SK-N-SH (cell line): Measurements from ENCODE around the gene ARPC5. TPM values are rescaled to one million over a fixed set of nuclear protein-coding genes. Genes with fewer than 3 reads are reported as not detected.

Experiments used
- CTCF ChIA-PET: fragments of 300-600, 350-600 bp; formaldehyde crosslinking; extraction: SDS; loops from one replicate; lab custom pipeline; 2021; lab: Yijun Ruan, JAX
- POLR2A ChIA-PET: fragments of 350-600 bp; sonication (Branson Sonifier 250); formaldehyde crosslinking; extraction: SDS; loops from one replicate; lab custom pipeline; 2020; ENCODE audit warnings: antibody characterized with exemption, inconsistent platforms; lab: Yijun Ruan, JAX
- DNase-seq: peaks from one replicate; pipeline ENCODE4 v3.0.0; 2012
- H2AFZ ChIP-seq: fragments of 200-600 bp; sonication (generic); 2 replicates; pipeline ENCODE4 v1.8.1; 2016; ENCODE audit warnings: antibody characterized with exemption, mild to moderate bottlenecking, low read depth
- H3F3A ChIP-seq: fragments of 200-600 bp; sonication (generic); replicated peaks from 2 replicates; pipeline ENCODE3; 2016; ENCODE audit warnings: antibody characterized with exemption, mild to moderate bottlenecking; ENCODE audit not compliant: insufficient read depth
- H3K27ac ChIP-seq, 2 experiments: fragments of 200-500 bp in 1 of 2; fragments of 200-600 bp in 1 of 2; sonication (Bioruptor generic) in 1 of 2; sonication (generic), shearing (Covaris generic) in 1 of 2; 2 replicates each; pipeline versions ENCODE4 v1.5.1 to v1.6.1; 2014 to 2016; ENCODE audit warnings: low read depth in 2 of 2, inconsistent platforms in 1 of 2, low read length in 1 of 2, mild to moderate bottlenecking in 1 of 2, mixed read lengths in 1 of 2
- H3K27me3 ChIP-seq: fragments of 200-600 bp; sonication (generic), shearing (Covaris generic); 2 replicates; pipeline ENCODE4 v1.6.1; 2016; ENCODE audit warnings: mixed run types; ENCODE audit not compliant: insufficient read depth
- H3K36me3 ChIP-seq, 2 experiments: fragments of 200-500 bp in 1 of 2; fragments of 200-600 bp in 1 of 2; sonication (Bioruptor generic) in 1 of 2; sonication (generic) in 1 of 2; replicated peaks in 1 of 2; 2 replicates each; pipeline versions ENCODE3 to v1.5.1; 2014 to 2016; ENCODE audit warnings: low read length in 1 of 2, mild to moderate bottlenecking in 1 of 2; ENCODE audit not compliant: insufficient read depth in 2 of 2, control insufficient read depth in 1 of 2
- H3K4me1 ChIP-seq, 2 experiments: fragments of 200-500 bp in 1 of 2; fragments of 200-600 bp in 1 of 2; sonication (Bioruptor generic) in 1 of 2; sonication (generic), shearing (Covaris generic) in 1 of 2; 2 replicates each; pipeline versions ENCODE4 v1.5.1 to v1.6.1; 2014 to 2016; ENCODE audit warnings: low read depth in 1 of 2, low read length in 1 of 2, mixed run types in 1 of 2; ENCODE audit not compliant: insufficient read depth in 2 of 2, control insufficient read depth in 1 of 2
- H3K4me2 ChIP-seq: fragments of 200-600 bp; sonication (generic), shearing (Covaris generic); 2 replicates; pipeline ENCODE4 v1.6.1; 2017; ENCODE audit warnings: mixed run types
- H3K4me3 ChIP-seq, 2 experiments: fragments of 200-500 bp in 1 of 2; fragments of 200-600 bp in 1 of 2; sonication (Bioruptor generic) in 1 of 2; sonication (generic), shearing (Covaris generic) in 1 of 2; 2 replicates each; pipeline versions ENCODE4 v1.5.1 to v1.8.1; 2014 to 2016; ENCODE audit warnings: low read depth in 2 of 2, inconsistent platforms in 1 of 2, low read length in 1 of 2, mild to moderate bottlenecking in 1 of 2, mixed read lengths in 1 of 2, moderate library complexity in 1 of 2
- H3K79me2 ChIP-seq: fragments of 200-600 bp; sonication (generic); 2 replicates; pipeline ENCODE4 v1.8.1; 2017; ENCODE audit warnings: mild to moderate bottlenecking; ENCODE audit not compliant: insufficient read depth
- H3K9ac ChIP-seq: fragments of 200-600 bp; sonication (generic); 2 replicates; pipeline ENCODE4 v1.6.1; 2017; ENCODE audit warnings: mixed run types
- H3K9me2 ChIP-seq: fragments of 200-600 bp; sonication (generic); 2 replicates; pipeline ENCODE4 v1.6.1; 2017; ENCODE audit warnings: mixed run types
- H3K9me3 ChIP-seq: fragments of 200-600 bp; sonication (generic); 2 replicates; pipeline ENCODE4 v1.6.1; 2017; ENCODE audit warnings: mixed run types, mild to moderate bottlenecking, moderate library complexity
- H4K20me1 ChIP-seq: fragments of 200-600 bp; sonication (generic); 2 replicates; pipeline ENCODE4 v1.6.1; 2017; ENCODE audit warnings: mild to moderate bottlenecking, mixed run types; ENCODE audit not compliant: insufficient read depth
- CHD2 ChIP-seq: fragments of 150-350 bp; IDR thresholded peaks from 2 replicates; pipeline ENCODE4 v1.6.1; 2018; ENCODE audit warnings: low read length; ENCODE audit not compliant: partially characterized antibody
- EZH2phosphoT487 ChIP-seq: fragments of 200-600 bp; sonication (generic); IDR thresholded peaks from 2 replicates; pipeline ENCODE4 v1.6.1; 2017; ENCODE audit warnings: low read depth, mixed run types, mild to moderate bottlenecking, antibody characterized with exemption, moderate library complexity, borderline replicate concordance
- FOXJ3 ChIP-seq: sonication (generic); formaldehyde crosslinking; IDR thresholded peaks from 2 replicates; pipeline ENCODE4 v1.5.1; 2020; ENCODE audit warnings: mild to moderate bottlenecking, missing genetic modification reagents
- FOXM1 ChIP-seq: IDR thresholded peaks from 2 replicates; pipeline ENCODE4 v1.4.0; 2012; ENCODE audit warnings: low read depth, mild to moderate bottlenecking
- GABPA ChIP-seq: IDR thresholded peaks from 2 replicates; pipeline ENCODE4 v1.4.0; 2012; ENCODE audit warnings: low read depth, mild to moderate bottlenecking
- GATA2 ChIP-seq: sonication (generic); formaldehyde crosslinking; IDR thresholded peaks from 2 replicates; pipeline ENCODE4 v1.5.0; 2020; ENCODE audit warnings: mild to moderate bottlenecking, missing genetic modification reagents
- JUND ChIP-seq: IDR thresholded peaks from 2 replicates; pipeline ENCODE4 v1.4.0; 2012
- MXI1 ChIP-seq: IDR thresholded peaks from 2 replicates; pipeline ENCODE4 v1.6.1; 2012; ENCODE audit warnings: mild to moderate bottlenecking, low read depth, low read length, improper control_type of control experiment
- NFIC ChIP-seq: IDR thresholded peaks from 2 replicates; pipeline ENCODE4 v1.4.0; 2012; ENCODE audit warnings: borderline replicate concordance
- NRF1 ChIP-seq: IDR thresholded peaks from 2 replicates; pipeline ENCODE4 v1.6.1; 2012; ENCODE audit warnings: low read depth, mild to moderate bottlenecking, low read length
- POLR2AphosphoS5 ChIP-seq: IDR thresholded peaks from 2 replicates; pipeline ENCODE4 v1.6.1; 2012; ENCODE audit warnings: low read depth, low read length
- SIN3A ChIP-seq: IDR thresholded peaks from 2 replicates; pipeline ENCODE4 v1.6.1; 2012; ENCODE audit warnings: low read depth, mild to moderate bottlenecking, low read length, moderate library complexity, borderline replicate concordance
- SMC3 ChIP-seq: IDR thresholded peaks from 2 replicates; pipeline ENCODE4 v1.6.1; 2012; ENCODE audit warnings: low read depth, low read length, improper control_type of control experiment
- TAF1 ChIP-seq: IDR thresholded peaks from 2 replicates; pipeline ENCODE4 v1.6.1; 2012; ENCODE audit warnings: low read depth, mild to moderate bottlenecking, low read length, moderate library complexity, borderline replicate concordance
- TCF12 ChIP-seq: IDR thresholded peaks from 2 replicates; pipeline ENCODE4 v1.4.0; 2012
- TEAD4 ChIP-seq: IDR thresholded peaks from 2 replicates; pipeline ENCODE4 v1.4.0; 2012; ENCODE audit warnings: mild to moderate bottlenecking, borderline replicate concordance; ENCODE audit not compliant: insufficient read depth
- YY1 ChIP-seq: IDR thresholded peaks from 2 replicates; pipeline ENCODE4 v1.4.0; 2012; ENCODE audit warnings: low read depth, mild to moderate bottlenecking
- WGBS: methylation state at CpG from one replicate; pipeline ENCODE4 v1.1.6; 2017; ENCODE audit warnings: low lambda C conversion rate; 5-methylcytosine and 5-hydroxymethylcytosine counted together
- polyA plus RNA-seq, 3 experiments: library from polyadenylated mRNA; depleted of rRNA; stranded (reverse); fragments of >200 nt; gene quantifications; 2 replicates each; pipeline ENCODE4 v1.2.3, GENCODE V29; 2012
- TF ChIP-seq, protein P1 (sequence below): IDR thresholded peaks from 2 replicates; pipeline ENCODE4 v1.4.0; 2012; ENCODE audit warnings: low read depth
- TF ChIP-seq, protein P2 (sequence below): fragments of 200-600 bp; sonication (generic); IDR thresholded peaks from 2 replicates; pipeline ENCODE4 v1.6.1; 2017; ENCODE audit warnings: antibody characterized with exemption, mild to moderate bottlenecking, moderate library complexity
- TF ChIP-seq, protein P3 (sequence below): fragments of 150-350 bp; IDR thresholded peaks from 2 replicates; pipeline ENCODE4 v1.6.1; 2017; ENCODE audit warnings: antibody characterized with exemption, low read length, low read depth, borderline replicate concordance

Gene ARPC5
- polyA plus RNA-seq, 1 of the 3 experiments (the other 2 are of a cell fraction) = 66.8 TPM

DNA sequence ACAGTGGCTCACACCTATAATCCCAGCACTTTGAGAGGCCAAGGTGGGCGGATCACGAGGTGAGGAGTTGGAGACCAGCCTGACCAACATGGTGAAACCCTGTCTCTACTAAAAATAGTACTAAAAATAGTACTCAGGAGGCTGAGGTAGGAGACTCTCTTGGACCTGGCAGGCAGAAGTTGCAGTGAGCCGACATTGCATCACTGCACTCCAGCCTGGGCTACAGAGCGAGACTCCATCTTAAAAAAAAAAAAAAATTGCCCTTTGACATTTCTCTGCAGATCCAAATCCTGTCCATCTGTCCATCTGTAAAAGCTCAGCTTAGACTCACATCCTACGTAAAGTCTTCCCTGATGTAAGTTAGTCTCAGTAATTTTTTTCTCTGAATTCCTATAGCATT lies 39.1 kb downstream of the ARPC5 start:
- 92% methylated on average over 5 of the region's 5 CpGs for WGBS
- ChIA-PET CTCF (no interaction called here), POLR2A (no interaction called here)
- H3K79me2 ChIP-seq = no peaks in the 10 kb centered on the region
- H3K9me3 ChIP-seq = no peaks in the 10 kb centered on the region
- no peaks in the 10 kb centered on the region for H4K20me1 ChIP-seq
- DNase-seq = no peak
- no peak overlapping the region for H3K9ac ChIP-seq
- H3K9me2 ChIP-seq = no peaks in the 10 kb centered on the region
- H3F3A ChIP-seq = peaks cover 8% of the 10 kb centered on the region
- H3K36me3 ChIP-seq = no peaks in the 10 kb centered on the region
- no peak overlapping the region for H3K4me2 ChIP-seq
- no peak overlapping the region for H3K4me3 ChIP-seq
- TF ChIP-seq TAF1 (no peak), JUND (no peak), NRF1 (no peak), POLR2AphosphoS5 (no peak), GABPA (no peak), FOXM1 (no peak), FOXJ3 (no peak), SIN3A (no peak), TEAD4 (no peak), MXI1 (no peak), CHD2 (no peak), GATA2 (CRISPR knock-in tag) (no peak), TCF12 (no peak), NFIC (no peak)
- TF ChIP-seq, protein P1, sequence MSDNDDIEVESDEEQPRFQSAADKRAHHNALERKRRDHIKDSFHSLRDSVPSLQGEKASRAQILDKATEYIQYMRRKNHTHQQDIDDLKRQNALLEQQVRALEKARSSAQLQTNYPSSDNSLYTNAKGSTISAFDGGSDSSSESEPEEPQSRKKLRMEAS = no peak
- TF ChIP-seq, protein P2, sequence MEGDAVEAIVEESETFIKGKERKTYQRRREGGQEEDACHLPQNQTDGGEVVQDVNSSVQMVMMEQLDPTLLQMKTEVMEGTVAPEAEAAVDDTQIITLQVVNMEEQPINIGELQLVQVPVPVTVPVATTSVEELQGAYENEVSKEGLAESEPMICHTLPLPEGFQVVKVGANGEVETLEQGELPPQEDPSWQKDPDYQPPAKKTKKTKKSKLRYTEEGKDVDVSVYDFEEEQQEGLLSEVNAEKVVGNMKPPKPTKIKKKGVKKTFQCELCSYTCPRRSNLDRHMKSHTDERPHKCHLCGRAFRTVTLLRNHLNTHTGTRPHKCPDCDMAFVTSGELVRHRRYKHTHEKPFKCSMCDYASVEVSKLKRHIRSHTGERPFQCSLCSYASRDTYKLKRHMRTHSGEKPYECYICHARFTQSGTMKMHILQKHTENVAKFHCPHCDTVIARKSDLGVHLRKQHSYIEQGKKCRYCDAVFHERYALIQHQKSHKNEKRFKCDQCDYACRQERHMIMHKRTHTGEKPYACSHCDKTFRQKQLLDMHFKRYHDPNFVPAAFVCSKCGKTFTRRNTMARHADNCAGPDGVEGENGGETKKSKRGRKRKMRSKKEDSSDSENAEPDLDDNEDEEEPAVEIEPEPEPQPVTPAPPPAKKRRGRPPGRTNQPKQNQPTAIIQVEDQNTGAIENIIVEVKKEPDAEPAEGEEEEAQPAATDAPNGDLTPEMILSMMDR = no peak
- H3K4me1 ChIP-seq = peaks cover 0 to 6% of the 10 kb centered on the region in 2 experiments; a peak in 1 of 4 replicates
- no peaks in the 10 kb centered on the region for H3K27me3 ChIP-seq
- H2AFZ ChIP-seq = no peak overlapping the region
- no peak overlapping the region for H3K27ac ChIP-seq

DNA sequence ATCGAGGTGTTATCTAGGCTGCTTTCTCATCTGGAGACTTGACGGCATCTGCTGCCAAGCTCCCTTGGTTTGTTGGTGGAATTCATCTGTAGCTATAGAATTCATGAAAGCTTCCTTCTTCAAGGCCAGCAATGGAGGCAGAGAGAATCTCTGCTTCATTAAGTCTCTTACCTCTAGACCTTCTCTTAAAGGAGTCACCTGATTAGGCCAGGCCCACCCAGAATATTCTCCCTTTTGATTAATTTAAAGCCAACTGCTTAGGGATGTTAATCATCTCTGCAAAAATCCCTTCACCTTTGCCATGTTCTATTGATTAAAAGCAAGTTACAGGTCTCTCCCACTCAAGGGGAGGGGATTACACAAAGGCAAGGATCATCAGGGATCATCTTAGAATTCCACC lies 40.0 kb downstream of the ARPC5 start:
- no peak for DNase-seq
- H3K27ac ChIP-seq = no peak overlapping the region
- H3K4me2 ChIP-seq = no peak overlapping the region
- peaks cover 0 to 6% of the 10 kb centered on the region in 2 experiments; a peak in 1 of 4 replicates for H3K4me1 ChIP-seq
- H3K36me3 ChIP-seq = no peaks in the 10 kb centered on the region
- peaks cover 3% of the 10 kb centered on the region for H3F3A ChIP-seq
- H3K27me3 ChIP-seq = no peaks in the 10 kb centered on the region
- POLR2A ChIA-PET = no interaction called here
- no peaks in the 10 kb centered on the region for H3K9me2 ChIP-seq
- CTCF ChIA-PET = no interaction called here
- H4K20me1 ChIP-seq = no peaks in the 10 kb centered on the region
- no peaks in the 10 kb centered on the region for H3K9me3 ChIP-seq
- no peak for TF ChIP-seq EZH2phosphoT487
- TF ChIP-seq SMC3 = no peak
- TF ChIP-seq YY1 = no peak
- TF ChIP-seq, protein P3, sequence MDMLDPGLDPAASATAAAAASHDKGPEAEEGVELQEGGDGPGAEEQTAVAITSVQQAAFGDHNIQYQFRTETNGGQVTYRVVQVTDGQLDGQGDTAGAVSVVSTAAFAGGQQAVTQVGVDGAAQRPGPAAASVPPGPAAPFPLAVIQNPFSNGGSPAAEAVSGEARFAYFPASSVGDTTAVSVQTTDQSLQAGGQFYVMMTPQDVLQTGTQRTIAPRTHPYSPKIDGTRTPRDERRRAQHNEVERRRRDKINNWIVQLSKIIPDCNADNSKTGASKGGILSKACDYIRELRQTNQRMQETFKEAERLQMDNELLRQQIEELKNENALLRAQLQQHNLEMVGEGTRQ = no peak
- no peak for TF ChIP-seq TEAD4
- TF ChIP-seq NFIC = no peak
- TF ChIP-seq FOXJ3 = no peak
- no peak overlapping the region for H3K4me3 ChIP-seq
- WGBS = 82% methylated on average over 2 of the region's 2 CpGs
- no peaks in the 10 kb centered on the region for H3K79me2 ChIP-seq
- no peak overlapping the region for H3K9ac ChIP-seq
- no peak overlapping the region for H2AFZ ChIP-seq
